Naive thymus-derived CD4-positive, alpha-beta T cell (primary cell): Measurements from ENCODE around the gene KLHL14. TPM values are rescaled to one million over a fixed set of nuclear protein-coding genes. Genes with fewer than 3 reads are reported as not detected.

Experiments used
- ATAC-seq: fragments of 150-1000 bp; cut with Tn5 transposase; 2 replicates; pipeline ENCODE4 v1.10.0; 2021; ENCODE audit warnings: mild to moderate bottlenecking, moderate library complexity
- CTCF ChIA-PET: fragments of 350-600 bp; sonication (Branson Sonifier 250); formaldehyde crosslinking; loops from one replicate; lab custom pipeline; 2021; ENCODE audit warnings: antibody characterized with exemption; lab: Charles Lee
- POLR2A ChIA-PET: fragments of 350-600 bp; sonication (Branson Sonifier 250); formaldehyde crosslinking; loops from one replicate; lab custom pipeline; 2021; ENCODE audit warnings: antibody characterized with exemption, inconsistent platforms; lab: Charles Lee
- DNase-seq, 9 donors: peaks; one replicate each; pipeline versions ENCODE4 v3.0.0 to v3.0.0-alpha.2; 2020 to 2022; ENCODE audit warnings: mixed read lengths in 1 of 9
- H3K27ac ChIP-seq: one replicate; pipeline ENCODE4 v1.7.0; 2013; ENCODE audit warnings: mild to moderate bottlenecking, low read depth, low read length, moderate library complexity
- H3K27me3 ChIP-seq, 2 donors: one replicate each; pipeline ENCODE4 v1.7.0; 2013; ENCODE audit warnings: low read length in 2 of 2, mild to moderate bottlenecking in 2 of 2, moderate library complexity in 2 of 2; ENCODE audit not compliant: control insufficient read depth in 2 of 2, insufficient read depth in 2 of 2
- H3K36me3 ChIP-seq, 3 experiments: 1 replicate in 2 of 3; 2 replicates in 1 of 3; pipeline ENCODE4 v1.7.0; 2013; ENCODE audit warnings: low read length in 3 of 3, mild to moderate bottlenecking in 3 of 3, moderate library complexity in 1 of 3; ENCODE audit not compliant: insufficient read depth in 3 of 3, control insufficient read depth in 2 of 3
- H3K4me1 ChIP-seq, 2 donors: one replicate each; pipeline ENCODE4 v1.7.0; 2013; ENCODE audit warnings: low read length in 2 of 2, mild to moderate bottlenecking in 2 of 2, moderate library complexity in 1 of 2; ENCODE audit not compliant: control insufficient read depth in 2 of 2, insufficient read depth in 2 of 2
- H3K4me3 ChIP-seq: 2 replicates; pipeline ENCODE4 v1.7.0; 2013; ENCODE audit warnings: mild to moderate bottlenecking, low read length
- H3K9me3 ChIP-seq, 3 experiments: 1 replicate in 2 of 3; 2 replicates in 1 of 3; pipeline ENCODE4 v1.7.0; 2013; ENCODE audit warnings: low read length in 3 of 3; ENCODE audit not compliant: control insufficient read depth in 2 of 3
- H3K27ac Mint-ChIP-seq, 9 donors: one replicate each; pipeline ENCODE4 v1.8.0; 2020 to 2022; ENCODE audit warnings: mixed read lengths in 9 of 9, mild to moderate bottlenecking in 8 of 9, moderate library complexity in 5 of 9, inconsistent platforms in 2 of 9
- H3K27me3 Mint-ChIP-seq, 5 donors: one replicate each; pipeline ENCODE4 v1.8.0; 2021 to 2022; ENCODE audit warnings: mixed read lengths in 5 of 5, mild to moderate bottlenecking in 1 of 5
- H3K36me3 Mint-ChIP-seq, 5 donors: one replicate each; pipeline ENCODE4 v1.8.0; 2020 to 2022; ENCODE audit warnings: mixed read lengths in 5 of 5, mild to moderate bottlenecking in 3 of 5, inconsistent platforms in 1 of 5
- H3K4me1 Mint-ChIP-seq, 7 donors: one replicate each; pipeline ENCODE4 v1.8.0; 2020 to 2022; ENCODE audit warnings: mixed read lengths in 7 of 7, mild to moderate bottlenecking in 3 of 7, inconsistent platforms in 1 of 7
- H3K4me3 Mint-ChIP-seq, 10 donors: one replicate each; pipeline ENCODE4 v1.8.0; 2020 to 2022; ENCODE audit warnings: mild to moderate bottlenecking in 10 of 10, mixed read lengths in 10 of 10, moderate library complexity in 6 of 10, inconsistent platforms in 2 of 10
- H3K9me3 Mint-ChIP-seq, 11 donors: one replicate each; pipeline ENCODE4 v1.8.0; 2020 to 2022; ENCODE audit warnings: mixed read lengths in 11 of 11, mild to moderate bottlenecking in 4 of 11, inconsistent platforms in 1 of 11, moderate library complexity in 1 of 11
- intact Hi-C, 2 donors: fragments of 100-400 bp; cut with micrococcal nuclease; formaldehyde crosslinking; loops; one replicate each; pipeline ENCODE4 v1.15.1; 2023
- polyA plus RNA-seq, 2 donors: library from polyadenylated mRNA; unstranded; fragments of 300-500 nt; fragmentation: Illumina TruSeq; gene quantifications; one replicate each; pipeline ENCODE4 v1.2.3, GENCODE V29; 2021
- total RNA-seq, 6 experiments: library from RNA in 5 of 6; stranded (reverse) in 5 of 6; gene quantifications; 1 replicate in 5 of 6; 2 replicates in 1 of 6; pipeline ENCODE4 v1.2.3 and lab custom pipeline; 2021 to 2026

The KLHL14 gene, protein sequence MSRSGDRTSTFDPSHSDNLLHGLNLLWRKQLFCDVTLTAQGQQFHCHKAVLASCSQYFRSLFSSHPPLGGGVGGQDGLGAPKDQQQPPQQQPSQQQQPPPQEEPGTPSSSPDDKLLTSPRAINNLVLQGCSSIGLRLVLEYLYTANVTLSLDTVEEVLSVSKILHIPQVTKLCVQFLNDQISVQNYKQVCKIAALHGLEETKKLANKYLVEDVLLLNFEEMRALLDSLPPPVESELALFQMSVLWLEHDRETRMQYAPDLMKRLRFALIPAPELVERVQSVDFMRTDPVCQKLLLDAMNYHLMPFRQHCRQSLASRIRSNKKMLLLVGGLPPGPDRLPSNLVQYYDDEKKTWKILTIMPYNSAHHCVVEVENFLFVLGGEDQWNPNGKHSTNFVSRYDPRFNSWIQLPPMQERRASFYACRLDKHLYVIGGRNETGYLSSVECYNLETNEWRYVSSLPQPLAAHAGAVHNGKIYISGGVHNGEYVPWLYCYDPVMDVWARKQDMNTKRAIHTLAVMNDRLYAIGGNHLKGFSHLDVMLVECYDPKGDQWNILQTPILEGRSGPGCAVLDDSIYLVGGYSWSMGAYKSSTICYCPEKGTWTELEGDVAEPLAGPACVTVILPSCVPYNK
- total RNA-seq (under 1 TPM in 2 of 5 experiments, not detected in 3; 0.29 to 0.59 TPM), polyA plus RNA-seq (under 1 TPM in 1 of 2 donors, not detected in 1; 0.08 TPM), total RNA-seq (lab: John Stamatoyannopoulos, UW) (not detected)

DNA sequence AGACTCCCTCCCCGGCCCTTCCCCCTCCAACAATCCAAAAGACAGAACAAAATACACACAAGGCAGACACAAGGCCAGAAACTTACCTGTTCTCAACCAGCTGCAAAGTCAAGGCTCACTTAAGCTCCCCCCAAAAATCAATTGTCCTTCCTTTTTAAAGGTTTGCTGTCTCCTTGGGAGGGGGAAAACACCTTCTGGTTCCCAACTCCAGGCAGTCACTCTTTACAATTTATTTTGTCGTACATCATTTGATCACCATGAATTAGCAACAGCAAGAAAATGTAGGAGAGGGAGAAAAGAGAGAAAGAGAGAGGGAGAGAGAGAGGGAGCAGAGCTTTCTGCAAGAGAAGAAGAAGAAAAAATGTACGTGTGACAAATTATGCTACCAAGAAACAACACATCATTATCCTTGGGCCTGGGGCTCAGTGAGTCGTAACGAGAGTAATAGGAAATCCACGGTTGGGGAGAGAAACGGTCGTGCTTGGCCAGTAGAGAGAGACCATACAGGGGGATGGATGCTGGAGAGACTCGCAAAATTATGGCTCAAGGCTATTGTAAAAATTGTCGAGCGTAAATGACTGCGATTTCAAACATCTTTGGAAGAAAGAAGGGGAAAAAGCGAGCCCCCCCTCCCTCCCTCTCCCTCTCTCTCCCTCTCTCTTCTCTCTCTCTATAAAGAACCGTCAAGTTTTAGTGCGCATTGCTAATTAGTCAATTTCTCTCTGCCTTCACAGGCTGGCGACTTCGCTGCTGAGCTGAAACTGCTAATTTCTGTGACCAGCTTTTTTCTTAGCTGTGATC, at the start of gene KLHL14:
KLHL14 (minus strand) TSS at position 443 of the 801 bp plus-strand sequence. CDS start 2,432 bp downstream, outside the sequence.
- no peak for ATAC-seq
- ChIA-PET POLR2A (no interaction called here), CTCF (no interaction called here)
- intact Hi-C loops: no loop called here
- Mint-ChIP-seq H3K9me3 (peaks cover 0 to 3% (median 0%) of the 10 kb centered on the region in 11 donors), H3K27ac (no peak within 1 kb of the TSS), H3K27me3 (peaks cover 52 to 68% (median 58%) of the 10 kb centered on the region in 5 donors), H3K36me3 (no peaks in the 10 kb centered on the region), H3K4me1 (peaks cover 0 to 15% (median 6%) of the 10 kb centered on the region in 7 donors), H3K4me3 (peak within 1 kb of the TSS in 9 of 10 donors; percentile 2 to 73 (median 60))
- no peaks in the 10 kb centered on the region for H3K9me3 ChIP-seq
- H3K4me1 ChIP-seq: no peaks in the 10 kb centered on the region
- no peak within 1 kb of the TSS for H3K4me3 ChIP-seq
- H3K27me3 ChIP-seq: peaks cover 0 to 13% of the 10 kb centered on the region in 2 donors
- H3K36me3 ChIP-seq: no peaks in the 10 kb centered on the region
- DNase-seq: no peak
- no peak within 1 kb of the TSS for H3K27ac ChIP-seq

DNA sequence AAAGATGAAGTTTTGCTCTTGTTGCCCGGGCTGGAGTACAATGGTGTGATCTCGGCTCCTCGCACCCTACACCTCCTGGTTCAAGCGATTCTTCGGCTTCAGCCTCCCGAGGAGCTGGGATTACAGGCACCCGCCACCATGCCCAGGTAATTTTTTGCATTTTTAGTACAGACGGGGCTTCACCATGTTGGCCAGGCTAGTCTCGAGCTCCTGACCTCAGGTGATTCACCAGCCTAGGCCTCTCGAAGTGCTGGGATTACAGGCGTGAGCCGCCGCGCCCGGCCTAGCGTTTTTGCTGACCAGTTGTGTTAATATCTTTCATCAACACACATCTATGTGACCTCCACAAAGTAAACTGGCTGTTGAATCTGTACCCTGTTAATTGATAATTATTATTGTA, 49.4 kb upstream of the KLHL14 start:
- Mint-ChIP-seq H3K9me3 (peaks cover 0 to 5% (median 0%) of the 10 kb centered on the region in 11 donors), H3K27ac (no peak overlapping the region), H3K4me3 (no peak overlapping the region), H3K4me1 (no peaks in the 10 kb centered on the region), H3K27me3 (no peaks in the 10 kb centered on the region), H3K36me3 (no peaks in the 10 kb centered on the region)
- no peaks in the 10 kb centered on the region for H3K9me3 ChIP-seq
- ChIA-PET CTCF (interaction anchor here (0.7 kb wide), 1 partner anchor 53 kb away, joined by 3 read pairs; no protein-coding TSS in a partner anchor), POLR2A (no interaction called here)
- no peaks in the 10 kb centered on the region for H3K36me3 ChIP-seq
- intact Hi-C loops: no loop called here
- ATAC-seq (no peak), DNase-seq (no peak)
- no peaks in the 10 kb centered on the region for H3K4me1 ChIP-seq
- no peak overlapping the region for H3K27ac ChIP-seq
- H3K27me3 ChIP-seq: no peaks in the 10 kb centered on the region
- H3K4me3 ChIP-seq: no peak overlapping the region

DNA sequence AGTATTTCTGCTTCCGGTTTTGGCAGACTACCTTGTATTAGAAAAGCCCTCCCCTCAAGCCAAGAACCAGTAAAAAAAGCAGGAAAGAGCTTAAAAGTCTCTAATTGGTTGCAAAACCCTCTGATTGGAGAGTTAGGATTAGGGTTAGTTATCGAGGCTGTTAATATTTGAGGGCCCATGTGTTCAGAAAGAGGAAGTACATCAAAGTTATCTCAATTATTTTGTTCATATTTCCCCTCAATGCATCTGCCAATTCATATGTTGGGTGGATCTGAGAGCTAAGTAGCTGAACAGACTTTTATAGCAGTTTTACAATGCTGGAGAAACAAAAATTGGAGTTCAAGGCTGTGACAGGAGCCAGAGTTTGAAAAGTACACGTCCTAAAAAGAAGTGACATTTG, 43.1 kb upstream of the KLHL14 start:
- DNase-seq: no peak
- no peaks in the 10 kb centered on the region for H3K9me3 ChIP-seq
- H3K36me3 Mint-ChIP-seq: peaks cover 0 to 3% (median 0%) of the 10 kb centered on the region in 5 donors
- H3K4me3 ChIP-seq: no peak overlapping the region
- H3K27me3 Mint-ChIP-seq: peaks cover 0 to 6% (median 0%) of the 10 kb centered on the region in 5 donors
- no peaks in the 10 kb centered on the region for H3K4me1 Mint-ChIP-seq
- peaks cover 0 to 10% (median 1%) of the 10 kb centered on the region in 11 donors for H3K9me3 Mint-ChIP-seq
- no peak overlapping the region for H3K27ac Mint-ChIP-seq
- H3K27me3 ChIP-seq: peaks cover 0 to 4% of the 10 kb centered on the region in 2 donors
- H3K36me3 ChIP-seq: no peaks in the 10 kb centered on the region
- no peak overlapping the region for H3K4me3 Mint-ChIP-seq
- ChIA-PET CTCF (no interaction called here), POLR2A (no interaction called here)
- H3K4me1 ChIP-seq: no peaks in the 10 kb centered on the region
- intact Hi-C loops: no loop called here
- no peak overlapping the region for H3K27ac ChIP-seq
- ATAC-seq: no peak

DNA sequence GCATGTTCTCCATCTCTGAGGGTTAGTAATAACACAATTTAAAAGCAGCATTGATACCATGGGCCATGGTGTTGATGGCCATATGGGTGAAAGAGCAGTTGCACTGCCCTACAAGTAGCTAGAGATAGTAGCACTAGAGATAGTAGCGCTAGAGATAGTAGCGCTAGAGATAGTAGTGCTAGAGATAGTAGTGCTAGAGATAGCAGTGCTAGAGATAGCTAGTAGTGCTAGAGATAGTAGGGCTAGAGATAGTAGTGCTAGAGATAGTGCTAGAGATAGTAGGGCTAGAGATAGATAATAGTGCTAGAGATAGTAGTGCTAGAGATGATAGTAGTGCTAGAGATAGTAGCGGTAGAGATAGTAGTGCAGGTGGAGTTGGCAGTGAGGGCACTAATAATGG, 39.5 kb upstream of the KLHL14 start:
- H3K9me3 Mint-ChIP-seq: peaks cover 0 to 16% (median 3%) of the 10 kb centered on the region in 11 donors
- H3K9me3 ChIP-seq: no peaks in the 10 kb centered on the region
- ChIA-PET POLR2A (no interaction called here), CTCF (no interaction called here)
- peaks cover 0 to 4% of the 10 kb centered on the region in 2 donors for H3K27me3 ChIP-seq
- ATAC-seq (no peak), DNase-seq (no peak)
- H3K36me3 Mint-ChIP-seq: peaks cover 0 to 3% (median 0%) of the 10 kb centered on the region in 5 donors
- H3K36me3 ChIP-seq: no peaks in the 10 kb centered on the region
- no peaks in the 10 kb centered on the region for H3K4me1 ChIP-seq
- H3K4me3 ChIP-seq: no peak overlapping the region
- no peak overlapping the region for H3K27ac ChIP-seq
- H3K27me3 Mint-ChIP-seq: peaks cover 0 to 9% (median 0%) of the 10 kb centered on the region in 5 donors
- intact Hi-C loops: no loop called here
- H3K4me3 Mint-ChIP-seq: no peak overlapping the region
- H3K4me1 Mint-ChIP-seq: no peaks in the 10 kb centered on the region
- H3K27ac Mint-ChIP-seq: no peak overlapping the region

DNA sequence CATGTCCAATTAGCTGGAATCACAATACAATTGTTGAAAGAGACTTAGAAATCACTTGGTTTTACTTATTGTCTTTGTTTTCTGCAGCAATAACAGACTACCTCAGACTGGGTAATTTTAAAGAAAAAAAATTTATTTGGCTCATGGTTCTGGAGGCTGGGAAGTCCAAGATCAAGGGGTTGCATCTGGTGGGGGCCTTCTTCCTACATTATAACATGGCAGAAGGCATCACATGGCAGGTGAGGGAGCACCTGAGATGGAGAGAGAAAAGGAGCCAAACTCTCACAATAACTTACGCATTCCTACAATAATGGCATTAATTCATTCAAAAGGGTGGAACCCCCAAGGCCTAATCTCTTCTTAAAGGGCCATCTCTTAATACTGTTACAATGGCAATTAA, 37.5 kb upstream of the KLHL14 start:
- H3K9me3 ChIP-seq: no peaks in the 10 kb centered on the region
- CTCF ChIA-PET: no interaction called here
- H3K27ac Mint-ChIP-seq: no peak overlapping the region
- DNase-seq (no peak), ATAC-seq (no peak)
- intact Hi-C loops: no loop called here
- no peak overlapping the region for H3K4me3 Mint-ChIP-seq
- peaks cover 0 to 3% (median 0%) of the 10 kb centered on the region in 5 donors for H3K36me3 Mint-ChIP-seq
- no peaks in the 10 kb centered on the region for H3K27me3 ChIP-seq
- peaks cover 0 to 16% (median 3%) of the 10 kb centered on the region in 11 donors for H3K9me3 Mint-ChIP-seq
- H3K4me1 Mint-ChIP-seq: no peaks in the 10 kb centered on the region
- POLR2A ChIA-PET: no interaction called here
- peaks cover 0 to 14% (median 0%) of the 10 kb centered on the region in 5 donors for H3K27me3 Mint-ChIP-seq
- no peaks in the 10 kb centered on the region for H3K36me3 ChIP-seq
- H3K27ac ChIP-seq: no peak overlapping the region
- H3K4me3 ChIP-seq: no peak overlapping the region
- no peaks in the 10 kb centered on the region for H3K4me1 ChIP-seq

DNA sequence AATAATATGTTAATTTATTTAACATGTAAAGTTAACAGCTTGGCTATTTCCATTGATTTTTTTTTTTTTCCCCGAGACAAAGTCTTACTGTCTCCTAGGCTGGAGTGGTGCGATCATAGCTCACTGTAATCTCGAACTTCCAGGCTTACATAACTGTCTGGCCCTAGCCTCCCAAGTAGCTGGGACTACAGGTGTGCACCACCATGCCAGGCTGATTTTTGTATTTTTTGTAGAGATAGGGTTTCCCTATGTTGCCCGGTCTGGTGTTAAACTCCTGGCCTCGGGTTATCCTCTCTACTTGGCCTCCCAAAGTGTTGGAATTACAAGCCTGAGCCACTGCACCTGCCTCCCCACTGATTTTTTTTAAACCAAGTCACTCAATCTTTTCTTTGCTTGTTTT, 32.5 kb upstream of the KLHL14 start:
- ChIA-PET POLR2A (no interaction called here), CTCF (no interaction called here)
- H3K4me3 Mint-ChIP-seq: no peak overlapping the region
- intact Hi-C loops: no loop called here
- no peak overlapping the region for H3K27ac Mint-ChIP-seq
- no peaks in the 10 kb centered on the region for H3K27me3 ChIP-seq
- no peaks in the 10 kb centered on the region for H3K9me3 ChIP-seq
- H3K27ac ChIP-seq: no peak overlapping the region
- H3K4me1 Mint-ChIP-seq: no peaks in the 10 kb centered on the region
- no peak overlapping the region for H3K4me3 ChIP-seq
- ATAC-seq (no peak), DNase-seq (no peak)
- H3K4me1 ChIP-seq: no peaks in the 10 kb centered on the region
- H3K27me3 Mint-ChIP-seq: peaks cover 0 to 9% (median 0%) of the 10 kb centered on the region in 5 donors
- H3K36me3 ChIP-seq: no peaks in the 10 kb centered on the region
- no peaks in the 10 kb centered on the region for H3K36me3 Mint-ChIP-seq
- H3K9me3 Mint-ChIP-seq: peaks cover 0 to 16% (median 4%) of the 10 kb centered on the region in 11 donors
